Adipose tissue (tissue), 3 donors: ENCODE data around the gene DSE. TPM values are rescaled to one million over a fixed set of nuclear protein-coding genes. Genes with fewer than 3 reads are reported as not detected.

Experiments used
- H3K27ac ChIP-seq: one replicate; pipeline ENCODE4 v1.5.1; 2013; ENCODE audit warnings: low read depth, low read length
- WGBS, 3 donors: extraction: QIAGEN DNeasy Blood & Tissue Kit; methylation state at CpG; one replicate each; pipeline ENCODE4 v1.1.7; 2013; 5-methylcytosine and 5-hydroxymethylcytosine counted together
- polyA plus RNA-seq, 3 donors: library from polyadenylated mRNA; stranded (reverse); fragments of 200-250 nt; gene quantifications; one replicate each; pipeline ENCODE4 v1.2.3, GENCODE V29; 2013
- donor health status: healthy with polysubstance abuse.
- donor health status: Bipolar disorder and iron deficiency.
- donor health status: healthy.

Gene DSE
- polyA plus RNA-seq, 3 donors: 3.5 to 31.2 (median 20.6) TPM

DNA sequence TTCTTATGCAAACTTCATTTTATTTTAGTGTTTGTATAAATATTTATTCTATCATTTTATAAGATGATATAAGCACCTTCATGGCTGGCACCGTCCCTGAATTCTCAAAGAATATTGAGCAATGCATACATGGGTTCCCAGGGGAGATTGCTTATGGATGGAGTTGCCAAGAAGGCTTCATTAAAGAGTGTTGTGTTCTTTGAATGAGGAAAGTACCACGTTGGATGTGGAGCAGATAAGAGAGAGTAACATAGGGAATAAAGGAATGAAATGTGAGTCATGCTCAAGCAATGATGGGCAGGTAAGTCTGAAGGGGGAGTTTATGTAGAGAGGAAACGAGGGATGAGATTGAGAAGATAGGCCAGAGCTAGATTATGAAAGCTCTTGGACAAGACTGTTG is 10.3 kb downstream of the DSE start:
- H3K27ac ChIP-seq: no peak overlapping the region
- 73 to 82% (median 75%) methylated on average over 3 of the region's 3 CpGs for WGBS, 3 donors

DNA sequence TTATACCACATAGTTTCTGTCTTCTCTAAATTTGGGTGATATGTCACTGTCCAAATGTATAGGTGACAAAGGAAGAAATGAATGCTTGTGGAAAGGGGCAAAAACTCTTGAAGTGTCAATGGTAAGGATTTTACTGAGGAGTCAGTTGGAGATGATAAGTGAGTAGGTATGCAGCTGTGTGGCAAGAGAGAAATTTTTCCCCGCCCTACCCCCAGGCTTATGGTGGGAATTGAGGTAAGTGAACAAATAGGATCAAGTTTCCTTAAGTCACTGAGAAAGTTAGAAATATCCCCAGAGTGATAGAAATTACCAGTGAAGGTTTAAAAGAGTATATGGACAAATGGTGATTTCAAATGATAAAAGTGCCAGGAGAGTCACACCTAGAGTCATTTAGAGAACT is 11.8 kb downstream of the DSE start:
- H3K27ac ChIP-seq: no peak overlapping the region
- 92 to 100% (median 100%) methylated on average over 1 of the region's 1 CpG for WGBS, 3 donors

DNA sequence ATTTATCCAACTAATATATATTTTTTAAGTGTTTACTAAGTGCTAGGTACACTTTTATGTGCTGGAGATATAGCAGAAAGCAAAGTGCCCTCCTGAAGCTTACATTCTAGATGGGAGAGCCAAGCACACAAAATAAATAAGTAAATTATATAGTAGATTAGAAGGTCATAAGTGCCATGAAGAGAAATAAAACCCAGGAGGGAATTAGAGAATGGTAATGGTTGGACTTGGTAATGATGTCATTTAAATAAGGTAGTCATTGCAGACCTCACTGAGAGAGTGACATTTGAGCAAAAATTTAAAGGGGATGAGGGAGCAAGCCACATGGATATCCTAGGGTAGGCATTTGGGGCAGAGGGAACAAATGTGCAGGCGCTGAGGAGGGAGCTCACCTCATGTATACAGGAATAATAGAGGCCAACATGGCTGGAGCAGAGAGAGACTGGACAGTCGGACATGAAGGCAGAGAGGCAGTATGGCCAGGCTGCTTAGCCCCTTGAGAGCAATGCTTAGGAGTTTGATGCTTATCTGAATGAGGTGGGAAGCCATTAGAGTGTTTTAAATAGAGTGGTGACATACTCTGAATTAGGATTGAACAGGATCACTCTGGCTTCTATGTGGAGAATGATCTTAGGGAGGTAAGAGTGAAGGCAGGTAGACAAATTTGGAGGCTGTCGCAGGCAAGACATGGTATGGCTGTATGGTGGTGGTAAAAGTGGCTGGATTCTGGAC is 14.1 kb downstream of the DSE start:
- H3K27ac ChIP-seq: no peak overlapping the region
- WGBS, 3 donors: 92 to 100% (median 95%) methylated on average over 3 of the region's 3 CpGs

DNA sequence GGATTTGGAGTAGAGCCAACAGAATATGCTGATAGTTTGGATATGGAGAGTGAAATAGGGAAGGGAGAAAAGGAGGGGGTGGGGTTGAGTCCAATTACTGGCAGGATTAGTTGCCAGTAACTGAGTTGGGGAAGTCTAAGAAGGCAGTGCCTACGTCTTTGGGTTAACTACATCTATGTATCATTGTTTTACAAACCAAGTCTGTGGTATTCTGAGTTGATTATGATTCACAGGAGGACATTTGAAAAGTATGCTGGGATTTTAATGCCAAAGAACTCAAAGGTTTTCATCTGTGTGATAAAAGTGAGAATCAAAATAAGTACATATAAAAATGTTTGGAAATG is 14.7 kb downstream of the DSE start:
- H3K27ac ChIP-seq: no peak overlapping the region
- 53 to 92% (median 54%) methylated on average over 1 of the region's 1 CpG for WGBS, 3 donors

DNA sequence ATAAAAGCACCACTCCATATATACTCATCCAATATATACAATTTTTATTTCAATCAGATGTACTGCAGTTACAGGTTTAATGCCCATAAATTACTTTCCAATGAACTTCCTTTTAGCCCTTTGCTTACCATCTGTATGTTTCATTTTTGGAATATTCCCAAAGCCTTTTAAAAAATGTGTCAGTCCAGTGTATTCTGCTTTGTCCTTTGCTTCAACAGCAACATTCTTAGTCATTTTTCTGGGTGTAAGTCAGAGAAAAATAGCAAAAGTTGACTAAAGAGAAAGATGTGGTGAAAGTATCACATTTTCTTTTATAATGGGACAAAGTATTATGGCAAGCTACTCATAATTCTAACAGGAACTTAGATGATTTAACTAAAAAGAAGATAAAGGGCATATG is 15.2 kb downstream of the DSE start:
- H3K27ac ChIP-seq: no peak overlapping the region

DNA sequence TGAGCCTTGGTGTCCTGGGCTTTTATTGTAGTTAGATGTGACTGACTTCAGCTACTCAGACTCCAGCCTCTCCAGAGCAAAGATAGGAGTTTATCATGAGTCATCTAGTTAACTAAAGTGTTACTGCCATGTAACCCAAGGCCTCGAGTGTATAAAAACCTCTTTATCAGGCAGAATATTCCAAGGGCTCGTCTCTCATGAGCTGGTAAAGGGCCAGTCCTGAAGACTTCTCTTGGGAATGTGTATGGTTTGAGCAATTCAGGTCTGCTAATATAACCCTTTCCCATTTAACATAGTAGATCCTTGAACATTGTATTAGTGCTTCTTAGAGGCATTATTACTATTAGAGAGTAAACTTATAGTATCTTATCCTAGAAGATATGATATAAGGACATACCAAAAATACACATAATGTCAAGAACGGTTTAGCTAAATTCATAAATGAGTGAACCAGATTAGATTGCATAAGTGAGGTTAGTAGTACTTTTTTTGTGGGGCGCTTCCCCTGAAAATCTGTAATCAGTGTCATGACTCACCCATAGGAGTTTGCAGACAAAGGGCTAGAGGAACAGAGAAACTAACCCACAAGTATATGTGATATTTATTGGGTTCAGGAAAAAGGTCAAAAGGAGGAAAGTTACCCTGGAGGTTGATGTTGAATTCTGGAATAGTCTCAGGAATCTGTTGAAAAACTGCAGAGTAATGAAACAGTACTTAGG is 16.0 kb downstream of the DSE start:
- no peak overlapping the region for H3K27ac ChIP-seq
- 41 to 61% (median 49%) methylated on average over 4 of the region's 4 CpGs for WGBS, 3 donors

DNA sequence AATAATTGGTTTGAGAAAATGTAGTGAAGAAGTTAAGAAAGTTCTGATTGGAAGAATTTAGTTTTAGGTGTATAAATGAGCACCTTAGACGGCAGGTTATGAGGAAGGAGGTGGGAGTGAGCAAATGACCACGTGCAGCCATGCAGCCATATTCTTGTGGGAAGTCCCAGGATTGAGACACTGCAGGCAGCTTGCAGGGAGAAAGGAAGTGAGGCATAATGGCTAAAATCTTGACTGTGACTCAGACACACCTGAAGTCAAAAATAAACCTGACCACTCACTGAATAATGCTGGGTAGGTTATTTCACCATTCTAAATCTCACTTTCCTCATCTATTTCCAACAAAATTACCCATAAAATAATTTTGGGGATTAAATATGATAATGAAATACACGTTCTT is 16.6 kb downstream of the DSE start:
- 45 to 70% (median 49%) methylated on average over 3 of the region's 3 CpGs for WGBS, 3 donors
- H3K27ac ChIP-seq: no peak overlapping the region

DNA sequence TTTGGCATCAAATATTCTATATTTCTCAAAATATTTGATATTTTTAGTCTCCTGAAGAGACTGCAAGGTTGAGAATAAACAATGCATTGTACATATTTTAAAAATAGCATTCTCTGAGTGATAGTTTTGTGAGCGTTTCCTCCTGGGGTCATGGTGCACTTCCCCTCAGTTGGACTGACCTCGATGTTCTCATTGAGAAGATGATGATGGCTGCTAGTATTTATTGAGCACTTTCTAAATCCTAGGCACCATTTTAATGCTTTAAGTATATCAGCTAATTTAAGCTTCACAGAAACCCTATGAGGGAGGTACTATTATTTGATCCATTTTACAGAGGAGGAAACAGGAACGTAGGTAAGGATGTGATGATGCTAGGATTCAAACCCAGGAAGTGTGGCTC is 18.2 kb downstream of the DSE start:
- no peak overlapping the region for H3K27ac ChIP-seq
- WGBS, 3 donors: 38 to 66% (median 45%) methylated on average over 3 of the region's 3 CpGs

DNA sequence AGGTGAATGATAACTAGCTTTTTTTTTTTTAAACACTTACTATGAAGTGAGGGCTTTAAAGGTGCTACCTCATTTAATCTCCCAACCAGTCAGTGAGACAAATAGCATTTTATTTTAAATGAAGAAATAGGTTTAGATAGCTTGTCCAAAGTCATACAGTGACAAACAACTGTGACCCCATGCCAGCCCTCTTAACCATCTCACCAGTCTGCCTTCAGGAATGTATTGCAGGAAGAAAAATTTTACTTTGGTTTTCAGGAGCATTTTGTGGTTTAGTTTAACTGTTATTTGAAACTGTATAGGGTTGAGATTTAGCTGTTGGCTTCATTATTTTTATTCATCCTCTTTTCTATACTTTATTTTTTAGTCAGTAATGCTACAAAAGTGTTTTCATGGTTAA is 18.6 kb downstream of the DSE start:
- no peak overlapping the region for H3K27ac ChIP-seq

DNA sequence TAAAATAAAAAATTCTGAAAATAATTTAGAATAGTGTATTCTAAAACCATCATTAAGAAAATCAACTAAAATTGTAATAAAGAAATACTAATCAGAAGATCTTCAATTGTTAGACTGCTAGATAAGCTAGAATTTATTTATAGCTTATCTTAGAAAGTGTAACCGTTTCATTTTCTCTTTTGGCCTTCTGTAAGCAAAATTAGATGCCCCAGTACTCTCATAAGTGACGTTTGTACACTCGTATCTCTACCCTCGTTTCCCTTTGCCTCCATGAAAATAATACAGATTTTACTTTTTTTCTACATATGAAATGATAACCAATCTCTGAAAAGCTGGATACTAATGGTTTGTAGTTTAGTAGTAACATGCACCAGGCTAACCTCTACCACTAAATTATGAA is 19.8 kb downstream of the DSE start:
- 31 to 61% (median 40%) methylated on average over 4 of the region's 4 CpGs for WGBS, 3 donors
- no peak overlapping the region for H3K27ac ChIP-seq

DNA sequence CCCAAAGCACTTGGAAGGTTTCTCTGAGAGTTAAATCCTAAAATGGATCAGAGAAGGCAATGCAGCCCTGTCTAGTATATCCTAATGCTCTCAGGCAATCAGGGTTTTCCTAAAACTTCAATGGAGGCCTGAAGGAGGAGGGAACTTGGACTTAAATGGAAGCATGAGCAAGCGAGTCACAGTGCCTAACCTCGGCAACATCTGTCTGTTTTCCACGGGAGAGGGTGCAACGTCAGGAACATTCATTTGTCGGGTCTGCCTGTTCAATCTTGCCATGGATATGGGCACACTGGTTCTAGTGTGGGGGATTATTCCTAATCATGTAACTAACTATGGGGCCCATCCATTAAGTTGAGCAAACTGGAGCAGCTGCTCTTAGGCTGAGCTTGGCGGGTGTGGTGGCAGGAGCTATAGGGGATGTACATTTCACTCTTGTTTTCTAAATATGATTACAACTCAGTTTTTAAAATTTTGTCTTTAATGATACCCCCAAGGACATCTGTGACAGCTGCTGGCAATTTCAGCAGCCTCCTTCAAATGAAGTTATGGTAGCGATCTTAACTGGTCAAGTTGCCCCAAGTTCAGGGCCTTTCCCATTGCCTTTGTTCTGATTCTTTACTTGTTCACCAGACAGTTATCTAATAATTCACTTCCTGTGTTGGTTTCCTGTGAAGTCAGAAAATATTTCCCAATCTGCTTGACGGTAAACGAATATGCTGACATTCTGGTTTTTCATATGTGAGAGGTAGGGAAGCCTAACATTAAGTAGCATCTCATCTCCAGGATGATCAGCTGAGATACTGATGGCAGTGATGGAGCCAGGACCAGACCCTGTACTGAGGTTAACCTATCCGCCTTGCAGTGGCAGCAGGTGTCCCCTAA is 21.6 kb downstream of the DSE start:
- 68 to 88% (median 74%) methylated on average over 10 of the region's 10 CpGs for WGBS, 3 donors

DNA sequence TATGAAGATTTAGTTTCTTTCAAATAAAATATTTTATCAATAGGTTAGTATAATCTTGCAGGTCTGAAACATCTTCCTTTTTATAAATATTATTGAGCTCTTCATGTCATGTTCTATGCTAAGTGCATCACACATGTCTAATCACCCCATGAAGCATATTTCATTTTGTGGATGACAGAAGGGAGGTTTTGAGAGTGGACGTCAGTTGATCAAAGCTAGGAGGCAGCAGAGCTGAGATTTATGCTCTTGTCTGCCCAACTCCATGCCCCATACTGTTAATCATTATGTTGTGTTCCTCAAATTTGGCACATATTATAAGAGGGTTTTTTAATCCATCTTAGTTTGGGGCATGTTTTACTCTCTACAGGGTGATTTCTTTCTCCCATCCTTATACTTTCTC is 22.7 kb downstream of the DSE start:
- WGBS, 3 donors: 12 to 46% (median 17%) methylated on average over 1 of the region's 1 CpG
- H3K27ac ChIP-seq: no peak overlapping the region

More for the DNA sequence above, 21.6 kb downstream of the DSE start:
- no peak overlapping the region for H3K27ac ChIP-seq

DNA sequence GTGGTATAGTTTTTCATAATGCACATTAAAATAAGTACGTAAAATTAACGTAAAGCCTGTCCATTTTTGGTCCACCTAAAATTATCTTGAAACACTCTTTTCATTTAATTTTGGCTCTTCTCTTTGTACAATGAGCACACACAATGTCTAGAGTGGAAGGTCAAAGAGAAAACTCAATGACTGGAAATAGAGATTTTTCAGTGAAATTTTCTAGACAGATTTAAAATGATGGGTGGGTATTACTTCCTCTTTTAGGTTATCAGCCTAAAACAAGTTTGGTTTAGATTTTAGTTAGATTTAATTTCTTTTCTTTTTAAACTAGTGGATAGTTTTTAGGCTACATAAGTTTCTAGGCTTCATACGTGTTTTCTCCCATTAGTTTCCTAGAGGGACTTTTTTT is 24.9 kb downstream of the DSE start:
- WGBS, 3 donors: 78 to 98% (median 85%) methylated on average over 3 of the region's 3 CpGs
- no peak overlapping the region for H3K27ac ChIP-seq

DNA sequence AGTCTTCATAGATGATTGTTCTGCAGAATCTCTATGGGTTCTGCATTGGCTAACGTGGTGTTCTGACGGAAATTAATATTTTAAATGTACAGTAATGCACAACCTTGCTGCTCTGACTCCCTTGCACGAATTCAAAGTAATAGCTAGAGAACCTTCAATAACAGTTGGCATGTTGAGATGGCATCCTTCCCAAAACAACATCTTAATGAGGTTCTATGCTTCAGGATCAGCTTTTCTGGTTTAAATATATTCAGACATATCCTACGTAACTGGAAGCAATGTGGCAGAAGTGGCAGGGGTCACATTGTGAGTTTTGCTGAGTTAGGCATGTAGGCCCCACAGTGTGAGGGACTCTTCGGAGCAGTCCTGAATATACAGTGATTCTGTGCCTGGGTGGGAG is 25.7 kb downstream of the DSE start:
- 83 to 90% (median 89%) methylated on average over 5 of the region's 5 CpGs for WGBS, 3 donors
- H3K27ac ChIP-seq: no peak overlapping the region

DNA sequence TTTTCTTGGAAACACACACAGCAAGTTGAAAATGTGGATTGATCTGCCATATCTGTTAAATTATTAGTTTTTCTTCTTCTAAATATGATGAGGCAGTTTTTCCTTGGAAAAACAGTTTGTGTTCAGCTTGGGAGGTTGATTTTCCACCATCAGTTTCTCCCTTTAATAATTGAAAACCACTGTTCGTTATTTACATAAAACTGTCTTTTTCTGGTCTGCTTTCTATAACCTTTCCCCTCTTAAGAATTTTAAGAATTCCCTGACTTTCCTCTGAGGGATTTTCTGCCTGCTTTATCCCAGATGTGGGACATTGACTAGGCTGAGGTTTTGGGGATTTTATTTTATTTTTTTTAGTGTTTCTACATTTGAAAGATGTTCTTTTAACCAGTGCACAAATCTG is 27.2 kb downstream of the DSE start:
- H3K27ac ChIP-seq: no peak overlapping the region
- WGBS, 3 donors: 47 to 55% (median 47%) methylated on average over 1 of the region's 1 CpG

DNA sequence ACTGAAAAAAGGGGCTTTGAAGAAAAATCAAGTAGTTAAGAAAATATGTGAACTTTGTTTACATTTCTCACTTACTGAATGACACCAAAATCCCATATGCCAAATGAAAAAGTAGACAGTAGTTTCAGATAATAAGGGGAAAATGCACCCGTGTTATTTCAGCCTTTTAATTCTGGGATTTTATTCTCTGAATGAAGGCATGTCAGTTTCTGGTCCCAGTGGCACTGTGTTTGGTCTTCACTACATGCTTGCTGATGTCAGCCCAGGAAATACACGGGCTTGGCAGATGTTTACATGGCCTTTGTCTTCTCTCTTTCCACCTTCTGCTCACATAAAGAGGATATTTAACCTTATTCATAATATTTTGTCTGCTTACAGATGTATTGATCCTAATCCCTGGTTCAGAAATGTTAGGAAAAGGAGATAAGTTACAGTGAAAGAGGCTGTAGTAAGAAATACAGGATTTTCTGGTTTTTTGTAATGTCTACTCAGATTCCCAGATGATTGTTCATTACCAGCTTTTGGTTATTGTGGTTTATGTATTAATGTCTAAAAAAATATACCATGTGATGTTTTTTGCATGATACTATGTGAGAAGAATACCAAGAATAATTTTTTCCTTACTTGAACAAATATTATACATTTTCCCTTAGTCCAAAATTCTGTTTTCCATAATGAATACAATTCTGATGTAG is 27.7 kb downstream of the DSE start:
- H3K27ac ChIP-seq: no peak overlapping the region
- 32 to 44% (median 37%) methylated on average over 2 of the region's 2 CpGs for WGBS, 3 donors

DNA sequence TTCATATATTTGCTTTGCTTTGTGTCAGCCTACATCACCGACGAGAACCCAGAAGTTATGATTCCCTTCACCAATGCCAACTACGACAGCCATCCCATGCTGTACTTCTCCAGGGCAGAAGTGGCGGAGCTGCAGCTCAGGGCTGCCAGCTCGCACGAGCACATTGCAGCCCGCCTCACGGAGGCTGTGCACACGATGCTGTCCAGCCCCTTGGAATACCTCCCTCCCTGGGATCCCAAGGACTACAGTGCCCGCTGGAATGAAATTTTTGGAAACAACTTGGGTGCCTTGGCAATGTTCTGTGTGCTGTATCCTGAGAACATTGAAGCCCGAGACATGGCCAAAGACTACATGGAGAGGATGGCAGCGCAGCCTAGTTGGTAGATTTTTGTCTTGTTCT is 28.5 kb downstream of the DSE start:
- H3K27ac ChIP-seq: no peak overlapping the region
- 90 to 94% (median 92%) methylated on average over 12 of the region's 12 CpGs for WGBS, 3 donors

DNA sequence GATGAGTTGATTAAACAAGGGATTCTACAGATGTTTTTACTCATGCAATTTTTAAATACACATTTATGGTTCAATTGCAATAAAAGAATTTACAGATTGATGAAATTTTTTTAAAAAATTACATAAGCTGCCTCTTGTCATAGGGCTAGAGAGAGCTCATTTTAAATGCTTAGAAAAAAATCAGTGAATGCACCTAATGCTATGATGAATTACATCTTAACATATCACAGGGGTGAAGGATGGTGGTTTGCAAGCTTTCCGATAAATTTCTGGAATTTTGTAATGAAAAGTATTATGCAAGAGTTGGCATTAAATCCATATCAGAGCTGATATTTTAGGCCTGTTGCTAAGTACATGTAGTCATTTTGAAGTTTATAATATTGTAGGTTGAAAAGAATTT is 29.6 kb downstream of the DSE start:
- no peak overlapping the region for H3K27ac ChIP-seq
- WGBS, 3 donors: 46 to 79% (median 60%) methylated on average over 1 of the region's 1 CpG
